WERI-Rb-1 (cell line): ENCODE data around the gene GLI1.
A peak's percentile ranks its signal among the peaks of the same experiment; 100 is the strongest.

ENCODE experiments used
- DNase-seq: peaks from one replicate; pipeline ENCODE4 v3.0.0-alpha.2; 2020
- H3K27ac ChIP-seq: fragments of 250-450 bp; sonication (Bioruptor Pico); 2 replicates; pipeline ENCODE4 v1.5.1; 2020; ENCODE audit warnings: mild to moderate bottlenecking, moderate library complexity
- H3K27me3 ChIP-seq: fragments of 250-450 bp; sonication (Bioruptor Pico); 2 replicates; pipeline ENCODE4 v1.5.1; 2021; ENCODE audit warnings: mild to moderate bottlenecking, low read depth, moderate library complexity; ENCODE audit not compliant: insufficient read depth, severe bottlenecking
- H3K36me3 ChIP-seq: fragments of 250-450 bp; sonication (Bioruptor Pico); 2 replicates; pipeline ENCODE4 v1.5.1; 2020; ENCODE audit warnings: mild to moderate bottlenecking, moderate library complexity
- H3K4me3 ChIP-seq: 2 replicates; pipeline ENCODE4 v1.5.1; 2011; ENCODE audit warnings: low read depth, mild to moderate bottlenecking, control low read depth, low read length
- H3K9me3 ChIP-seq: fragments of 250-450 bp; sonication (Bioruptor Pico); 2 replicates; pipeline ENCODE4 v1.5.1; 2021; ENCODE audit warnings: mild to moderate bottlenecking, moderate library complexity; ENCODE audit not compliant: severe bottlenecking
- CTCF ChIP-seq: IDR thresholded peaks from 2 replicates; pipeline ENCODE4 v1.5.1; 2011; ENCODE audit warnings: low read depth, mild to moderate bottlenecking, control low read depth, inconsistent platforms, low read length

GLI1 gene

GRCh38 chr12:57518176-57518919, 58.8 kb downstream of the GLI1 start:
- H3K36me3 ChIP-seq, result peaks cover 66% of the 10 kb centered on the region
- no peak for DNase-seq
- peak overlapping the region; percentile 90 for H3K4me3 ChIP-seq
- no peaks in the 10 kb centered on the region for H3K9me3 ChIP-seq
- H3K27ac ChIP-seq, result peak overlapping the region; percentile 97
- no peaks in the 10 kb centered on the region for H3K27me3 ChIP-seq
- TF ChIP-seq CTCF, result no peak

GRCh38 chr12:57518920-57519795, 59.6 kb downstream of the GLI1 start:
- no peak for TF ChIP-seq CTCF
- peak; percentile 72 for DNase-seq
- H3K36me3 ChIP-seq, result peaks cover 67% of the 10 kb centered on the region
- H3K27me3 ChIP-seq, result no peaks in the 10 kb centered on the region
- peak overlapping the region; percentile 97 for H3K27ac ChIP-seq
- H3K4me3 ChIP-seq, result peak overlapping the region; percentile 90
- no peaks in the 10 kb centered on the region for H3K9me3 ChIP-seq

- peaks cover 67% of the 10 kb centered on the region for H3K36me3 ChIP-seq
- peak; percentile 55 for DNase-seq
- H3K9me3 ChIP-seq, result no peaks in the 10 kb centered on the region
- no peak for TF ChIP-seq CTCF
- H3K4me3 ChIP-seq, result peak overlapping the region; percentile 90
- H3K27me3 ChIP-seq, result no peaks in the 10 kb centered on the region
- peak overlapping the region; percentile 97 for H3K27ac ChIP-seq
Measured at GRCh38 chr12:57519796-57520052, 60.1 kb downstream of the GLI1 start.

GRCh38 chr12:57520053-57520818, 60.7 kb downstream of the GLI1 start, which contains the start of gene DDIT3:
TSS of gene DDIT3 (minus strand) at chr12:57520514. CDS start at chr12:57517406, 3,108 bp downstream.
- DNase-seq, result peak; percentile 99
- Histone ChIP-seq H3K4me3 (peak within 1 kb of the TSS; percentile 90), H3K27me3 (no peaks in the 10 kb centered on the region), H3K27ac (peak within 1 kb of the TSS; percentile 99), H3K9me3 (no peaks in the 10 kb centered on the region), H3K36me3 (peaks cover 67% of the 10 kb centered on the region)
- no peak for TF ChIP-seq CTCF

GRCh38 chr12:57521525-57522010, 62.0 kb downstream of the GLI1 start:
- DNase-seq, result peak; percentile 74
- Histone ChIP-seq H3K36me3 (peaks cover 65% of the 10 kb centered on the region), H3K9me3 (no peaks in the 10 kb centered on the region), H3K27ac (peak overlapping the region; percentile 99), H3K4me3 (peak overlapping the region; percentile 51), H3K27me3 (no peaks in the 10 kb centered on the region)
- peak; percentile 46 for TF ChIP-seq CTCF
